Left lung (tissue), 10 donors: ENCODE data around the gene THTPA. TPM values are rescaled to one million over a fixed set of nuclear protein-coding genes. Genes with fewer than 3 reads are reported as not detected.
A peak's percentile ranks its signal among the peaks of the same experiment; 100 is the strongest.

Experiments
- ATAC-seq: fragments of 200-7000 bp; cut with Tn5 transposase; one replicate; pipeline ENCODE4 v1.9.1; 2020; ENCODE audit warnings: moderate library complexity
- DNase-seq, 4 donors: peaks; one replicate each; pipeline ENCODE4 v3.0.0-alpha.2; 2013 to 2020
- H3K27ac ChIP-seq, 2 donors: fragments of 200-600 bp; sonication (generic) in 1 of 2; one replicate each; pipeline versions ENCODE4 v1.5.0 to v1.8.0; 2020 to 2021
- H3K27me3 ChIP-seq, 2 donors: fragments of 200-600 bp; sonication (generic) in 1 of 2; one replicate each; pipeline versions ENCODE4 v1.5.0 to v1.8.0; 2020 to 2021
- H3K36me3 ChIP-seq, 2 donors: fragments of 200-600 bp; sonication (generic) in 1 of 2; one replicate each; pipeline versions ENCODE4 v1.5.0 to v1.8.0; 2020 to 2021
- H3K4me1 ChIP-seq, 2 donors: fragments of 200-600 bp; one replicate each; pipeline ENCODE4 v1.8.0; 2021
- H3K4me3 ChIP-seq, 2 donors: fragments of 200-600 bp; sonication (generic) in 1 of 2; one replicate each; pipeline versions ENCODE4 v1.5.0 to v1.8.0; 2020 to 2021; ENCODE audit warnings: mild to moderate bottlenecking in 1 of 2
- H3K9me3 ChIP-seq, 2 donors: fragments of 200-600 bp; sonication (generic) in 1 of 2; one replicate each; pipeline versions ENCODE4 v1.5.0 to v1.8.0; 2020 to 2021
- intact Hi-C, 2 donors: fragments of 100-400 bp; cut with DNase I; formaldehyde crosslinking; loops; one replicate each; pipeline versions ENCODE4 v1.11.2 to v1.14.2; 2022
- polyA plus RNA-seq, 6 donors: library from polyadenylated mRNA; unstranded; fragments of 120-200 nt; gene quantifications; one replicate each; pipeline ENCODE4 v1.2.1, GENCODE V29; 2013; ENCODE audit not compliant: insufficient read length in 6 of 6
- total RNA-seq, 2 donors: library from RNA; stranded (reverse); fragmentation: NEBNext Ultra II Directional; extraction: Animal tissue kit (Norgen Biotek cat#: 25700); gene quantifications; one replicate each; pipeline ENCODE4 v1.2.1, GENCODE V29; 2021
- TF ChIP-seq, protein P1 (sequence below), 2 donors: fragments of 200-600 bp; sonication (generic) in 1 of 2; IDR thresholded peaks; one replicate each; pipeline versions ENCODE4 v1.5.0 to v1.8.0; 2021; ENCODE audit warnings: antibody characterized with exemption in 2 of 2
- donor health status: DM: no; HTN: yes; CAD: no.
- donor health status: DM: no; HTN: no; CAD: no.

The THTPA gene
- total and polyA plus RNA-seq, 8 donors: 10.7 to 20.3 (median 12.6) TPM

- H3K27ac ChIP-seq: no peak overlapping the region
- TF ChIP-seq, protein P1, sequence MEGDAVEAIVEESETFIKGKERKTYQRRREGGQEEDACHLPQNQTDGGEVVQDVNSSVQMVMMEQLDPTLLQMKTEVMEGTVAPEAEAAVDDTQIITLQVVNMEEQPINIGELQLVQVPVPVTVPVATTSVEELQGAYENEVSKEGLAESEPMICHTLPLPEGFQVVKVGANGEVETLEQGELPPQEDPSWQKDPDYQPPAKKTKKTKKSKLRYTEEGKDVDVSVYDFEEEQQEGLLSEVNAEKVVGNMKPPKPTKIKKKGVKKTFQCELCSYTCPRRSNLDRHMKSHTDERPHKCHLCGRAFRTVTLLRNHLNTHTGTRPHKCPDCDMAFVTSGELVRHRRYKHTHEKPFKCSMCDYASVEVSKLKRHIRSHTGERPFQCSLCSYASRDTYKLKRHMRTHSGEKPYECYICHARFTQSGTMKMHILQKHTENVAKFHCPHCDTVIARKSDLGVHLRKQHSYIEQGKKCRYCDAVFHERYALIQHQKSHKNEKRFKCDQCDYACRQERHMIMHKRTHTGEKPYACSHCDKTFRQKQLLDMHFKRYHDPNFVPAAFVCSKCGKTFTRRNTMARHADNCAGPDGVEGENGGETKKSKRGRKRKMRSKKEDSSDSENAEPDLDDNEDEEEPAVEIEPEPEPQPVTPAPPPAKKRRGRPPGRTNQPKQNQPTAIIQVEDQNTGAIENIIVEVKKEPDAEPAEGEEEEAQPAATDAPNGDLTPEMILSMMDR (IDR thresholded peaks at IDR 0.05): no peak
- H3K4me1 ChIP-seq: peaks cover 8 to 25% of the 10 kb centered on the region in 2 donors
- intact Hi-C loops: no loop called here
- H3K36me3 ChIP-seq: no peaks in the 10 kb centered on the region
- H3K9me3 ChIP-seq: no peaks in the 10 kb centered on the region
- ATAC-seq (no peak), DNase-seq (peak in 1 of 4 donors; percentile 45)
- no peak overlapping the region for H3K4me3 ChIP-seq
- H3K27me3 ChIP-seq: peaks cover 36 to 86% of the 10 kb centered on the region in 2 donors
These were observed 21.8 kb downstream of the THTPA start for GRCh38 chr14:23577710-23578392.

GRCh38 chr14:23578560-23579310, 22.7 kb downstream of the THTPA start, which contains the start of gene JPH4:
Gene JPH4 (minus strand): TSS chr14:23578790. CDS start chr14:23577453, 1,337 bp downstream.
- Histone ChIP-seq H3K4me1 (peaks cover 8 to 20% of the 10 kb centered on the region in 2 donors), H3K9me3 (no peaks in the 10 kb centered on the region), H3K36me3 (no peaks in the 10 kb centered on the region), H3K27me3 (peaks cover 36 to 87% of the 10 kb centered on the region in 2 donors), H3K27ac (no peak within 1 kb of the TSS), H3K4me3 (no peak within 1 kb of the TSS)
- DNase-seq: peak in 1 of 4 donors; percentile 53
- ATAC-seq: no peak
- TF ChIP-seq, protein P1 (IDR thresholded peaks at IDR 0.05): no peak
- intact Hi-C loops: no loop called here

DNA sequence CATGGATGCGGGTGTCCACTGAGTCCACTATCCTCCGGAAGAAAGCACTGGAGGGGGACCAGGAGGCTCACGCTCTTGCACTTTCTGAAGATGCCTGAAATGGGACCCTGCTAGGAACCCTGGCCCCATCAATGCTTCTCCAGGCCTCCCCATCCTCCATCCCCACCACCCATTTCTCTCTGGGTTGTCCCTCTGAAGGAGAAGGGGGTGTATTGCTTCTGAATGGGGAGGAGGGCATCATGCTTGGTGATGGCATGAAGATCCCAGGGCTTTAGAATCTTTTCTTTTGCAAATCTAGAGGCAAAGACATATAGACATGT, 23.2 kb downstream of the THTPA start:
- no peaks in the 10 kb centered on the region for H3K36me3 ChIP-seq
- H3K4me3 ChIP-seq: no peak overlapping the region
- TF ChIP-seq, protein P1 (IDR thresholded peaks at IDR 0.05): no peak
- intact Hi-C loops: no loop called here
- no peaks in the 10 kb centered on the region for H3K9me3 ChIP-seq
- DNase-seq (no peak), ATAC-seq (no peak)
- H3K27me3 ChIP-seq: peaks cover 36 to 85% of the 10 kb centered on the region in 2 donors
- peaks cover 8 to 20% of the 10 kb centered on the region in 2 donors for H3K4me1 ChIP-seq
- H3K27ac ChIP-seq: no peak overlapping the region

DNA sequence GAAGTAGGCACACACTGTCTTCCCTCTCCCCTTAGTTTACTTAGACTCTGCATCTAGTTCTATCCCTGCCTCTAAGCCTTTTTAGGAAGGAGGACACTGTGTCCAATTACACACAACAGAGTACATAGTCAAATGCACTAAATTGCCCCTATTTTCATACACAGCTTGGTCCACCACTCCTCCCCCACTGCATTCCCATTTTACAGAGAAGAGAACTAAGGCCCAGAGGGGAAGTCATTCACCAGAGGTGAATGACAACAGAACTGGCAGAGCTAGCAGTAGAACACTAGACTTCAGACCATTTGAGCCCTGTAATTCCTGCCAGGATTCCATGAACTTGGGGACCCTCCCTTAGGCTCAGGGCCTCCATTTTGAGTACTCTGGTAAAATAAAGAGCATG, 23.7 kb downstream of the THTPA start:
- intact Hi-C loops: no loop called here
- no peaks in the 10 kb centered on the region for H3K36me3 ChIP-seq
- H3K9me3 ChIP-seq: no peaks in the 10 kb centered on the region
- no peak for DNase-seq
- no peak for ATAC-seq
- H3K4me1 ChIP-seq: peaks cover 8 to 20% of the 10 kb centered on the region in 2 donors
- TF ChIP-seq, protein P1 (IDR thresholded peaks at IDR 0.05): no peak
- H3K27me3 ChIP-seq: peaks cover 34 to 80% of the 10 kb centered on the region in 2 donors
- H3K27ac ChIP-seq: no peak overlapping the region
- no peak overlapping the region for H3K4me3 ChIP-seq
